ENCODE data around the gene AFF1. TPM values are rescaled to one million over a fixed set of nuclear protein-coding genes. Genes with fewer than 3 reads are reported as not detected.
"Not testable (repeated sequence)": the region's sequence is repeated elsewhere in the genome, so short reads cannot be mapped to it uniquely, and the experiment has no call there.

The AFF1 gene
- total RNA-seq, 1 experiment from 2014 or later, result 3.2 TPM

GRCh38 chr4:87007528-87008446 is 73.0 kb downstream of the AFF1 start:
- peak; percentile 6 for DNase-seq (ENCODE audit: extremely low read depth, low read depth)

- DNase-seq (ENCODE audit: extremely low read depth, low read depth), result no peak
Observed at GRCh38 chr4:87009095-87009648, 74.4 kb downstream of the AFF1 start.

GRCh38 chr4:87010192-87010591 is 75.4 kb downstream of the AFF1 start:
- no peak for DNase-seq (ENCODE audit: extremely low read depth, low read depth)

GRCh38 chr4:87011340-87012034 is 76.7 kb downstream of the AFF1 start:
- peak; percentile 14 for DNase-seq (ENCODE audit: extremely low read depth, low read depth)

GRCh38 chr4:87012265-87012953 is 77.6 kb downstream of the AFF1 start:
- DNase-seq (ENCODE audit: extremely low read depth, low read depth), result no peak

- DNase-seq (ENCODE audit: extremely low read depth, low read depth), result not testable (repeated sequence)
Observed at GRCh38 chr4:87012954-87013308, 78.1 kb downstream of the AFF1 start.

GRCh38 chr4:87014284-87014782 is 79.5 kb downstream of the AFF1 start:
- no peak for DNase-seq (ENCODE audit: extremely low read depth, low read depth)

GRCh38 chr4:87015416-87015815 is 80.6 kb downstream of the AFF1 start:
- no peak for DNase-seq (ENCODE audit: extremely low read depth, low read depth)

GRCh38 chr4:87017580-87018342 is 83.0 kb downstream of the AFF1 start:
- DNase-seq (ENCODE audit: extremely low read depth, low read depth), result no peak

GRCh38 chr4:87018753-87019152 is 83.9 kb downstream of the AFF1 start:
- no peak for DNase-seq (ENCODE audit: extremely low read depth, low read depth)

GRCh38 chr4:87019246-87019791 is 84.5 kb downstream of the AFF1 start:
- DNase-seq (ENCODE audit: extremely low read depth, low read depth), result no peak

GRCh38 chr4:87019898-87020297 is 85.1 kb downstream of the AFF1 start:
- no peak for DNase-seq (ENCODE audit: extremely low read depth, low read depth)

- DNase-seq (ENCODE audit: extremely low read depth, low read depth), result no peak
Observed at GRCh38 chr4:87024201-87024600, 89.4 kb downstream of the AFF1 start.

- DNase-seq (ENCODE audit: extremely low read depth, low read depth), result no peak
Observed at GRCh38 chr4:87025023-87025613, 90.3 kb downstream of the AFF1 start.

- no peak for DNase-seq (ENCODE audit: extremely low read depth, low read depth)
Observed at GRCh38 chr4:87025614-87026041, 90.8 kb downstream of the AFF1 start.

- DNase-seq (ENCODE audit: extremely low read depth, low read depth), result no peak
Observed at GRCh38 chr4:87026800-87027495, 92.1 kb downstream of the AFF1 start.

- DNase-seq (ENCODE audit: extremely low read depth, low read depth), result no peak
Observed at GRCh38 chr4:87029356-87029755, 94.5 kb downstream of the AFF1 start.

- no peak for DNase-seq (ENCODE audit: extremely low read depth, low read depth)
Observed at GRCh38 chr4:87030124-87030523, 95.3 kb downstream of the AFF1 start.
